PC-3 (cell line): Measurements from ENCODE around the gene TEKTIP1.

Experiments used
- CTCF ChIP-seq: fragments of 300-600 bp; sonication (generic); conservative IDR thresholded peaks from 2 replicates; pipeline ENCODE4 v1.5.1; 2017; ENCODE audit warnings: antibody characterized with exemption, low read depth, mild to moderate bottlenecking, low read length
- EZH2 ChIP-seq: fragments of 300-600 bp; sonication (generic); IDR thresholded peaks from one replicate; pipeline ENCODE4 v1.6.1; 2017; ENCODE audit warnings: antibody characterized with exemption, mild to moderate bottlenecking, low read length; ENCODE audit not compliant: unreplicated experiment
- EZH2phosphoT487 ChIP-seq: fragments of 300-600 bp; sonication (generic); IDR thresholded peaks from 2 replicates; pipeline ENCODE4 v1.6.1; 2018; ENCODE audit warnings: mild to moderate bottlenecking, antibody characterized with exemption, low read length, borderline replicate concordance

DNA sequence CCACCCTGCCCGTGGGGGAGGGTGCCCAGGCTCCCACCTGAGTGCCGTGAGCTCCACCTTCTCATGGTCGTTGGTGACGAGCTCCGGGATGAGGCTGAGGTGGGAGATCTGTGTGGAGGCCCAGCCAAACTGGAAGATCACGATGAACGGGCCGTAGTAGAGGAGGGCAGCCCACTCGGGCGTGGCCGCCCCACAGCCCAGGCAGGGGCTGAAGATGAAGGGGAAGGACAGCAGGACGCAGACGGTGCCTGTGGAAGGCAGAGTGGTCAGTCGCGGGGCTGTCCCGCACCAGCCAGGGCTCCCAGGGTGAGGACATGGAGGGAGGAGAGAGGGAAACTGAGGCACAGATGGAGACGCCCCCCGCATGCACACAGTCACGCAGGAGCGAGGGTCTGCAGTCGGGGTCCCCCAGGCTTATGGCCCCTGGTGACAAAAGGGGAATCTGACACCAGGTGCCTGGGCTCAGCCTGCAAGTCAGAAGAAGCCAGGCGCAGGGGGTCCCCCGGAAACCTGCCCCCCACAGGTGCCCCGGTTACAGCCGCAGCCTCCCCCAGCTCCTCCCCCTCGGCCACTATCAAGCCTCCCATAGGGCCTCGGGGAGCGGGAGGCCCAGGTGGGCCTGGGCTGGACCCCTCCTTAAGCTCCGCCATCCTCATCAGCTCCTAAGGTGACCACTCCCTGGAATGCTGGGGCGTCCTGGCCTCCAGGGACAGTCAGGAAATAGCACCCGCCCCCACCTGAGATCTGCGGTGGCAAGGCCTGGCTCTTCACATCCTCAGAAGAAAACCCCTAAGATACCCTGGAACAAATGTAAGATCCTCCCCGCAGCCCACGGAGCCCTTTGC lies 12.2 kb downstream of the TEKTIP1 start:
- TF ChIP-seq CTCF (no peak), EZH2 (no peak), EZH2phosphoT487 (no peak)
